ENCODE data around the gene C4orf50. TPM values are rescaled to one million over a fixed set of nuclear protein-coding genes. Genes with fewer than 3 reads are reported as not detected.

The C4orf50 gene
- total and polyA plus RNA-seq, 2 donors: 0.14 to 0.66 TPM

GRCh38 chr4:5870701-5871100 lies 147.5 kb downstream of the C4orf50 start:
- no peak for DNase-seq (ENCODE audit: low read depth in 6 of 9, low spot score in 9 of 9)

GRCh38 chr4:5869966-5870619 lies 148.1 kb downstream of the C4orf50 start:
- WGBS: 82% methylated on average over 14 of the region's 14 CpGs
- Histone ChIP-seq H3K27me3 (ENCODE audit: control insufficient read depth in 2 of 2, insufficient read depth in 1 of 2, low read length in 1 of 2) (no peaks in the 10 kb centered on the region), H3K36me3 (ENCODE audit: control insufficient read depth in 2 of 2, insufficient read depth in 2 of 2, low read length in 1 of 2) (no peaks in the 10 kb centered on the region), H3K9me3 (ENCODE audit: control insufficient read depth in 2 of 2, insufficient read depth in 1 of 2, low read length in 1 of 2) (no peaks in the 10 kb centered on the region), H3K4me1 (ENCODE audit: control insufficient read depth in 2 of 2, insufficient read depth in 2 of 2, low read length in 2 of 2) (no peaks in the 10 kb centered on the region), H3K27ac (ENCODE audit: low read depth in 1 of 2, low read length in 1 of 2) (no peak overlapping the region), H3K4me3 (ENCODE audit: low read length in 2 of 2) (no peak overlapping the region)
- no peak for DNase-seq (ENCODE audit: low read depth in 6 of 9, low spot score in 9 of 9)

More at GRCh38 chr4:5870701-5871100, 147.5 kb downstream of the C4orf50 start:
- Histone ChIP-seq H3K4me1 (ENCODE audit: control insufficient read depth in 2 of 2, insufficient read depth in 2 of 2, low read length in 2 of 2) (no peaks in the 10 kb centered on the region), H3K27me3 (ENCODE audit: control insufficient read depth in 2 of 2, insufficient read depth in 1 of 2, low read length in 1 of 2) (no peaks in the 10 kb centered on the region), H3K36me3 (ENCODE audit: control insufficient read depth in 2 of 2, insufficient read depth in 2 of 2, low read length in 1 of 2) (no peaks in the 10 kb centered on the region), H3K27ac (ENCODE audit: low read depth in 1 of 2, low read length in 1 of 2) (no peak overlapping the region), H3K4me3 (ENCODE audit: low read length in 2 of 2) (no peak overlapping the region), H3K9me3 (ENCODE audit: control insufficient read depth in 2 of 2, insufficient read depth in 1 of 2, low read length in 1 of 2) (no peaks in the 10 kb centered on the region)
- 17% methylated on average over 13 of the region's 13 CpGs for WGBS

GRCh38 chr4:5867866-5868265 lies 150.4 kb downstream of the C4orf50 start:
- Histone ChIP-seq H3K27ac (ENCODE audit: low read depth in 1 of 2, low read length in 1 of 2) (no peak overlapping the region), H3K4me1 (ENCODE audit: control insufficient read depth in 2 of 2, insufficient read depth in 2 of 2, low read length in 2 of 2) (no peaks in the 10 kb centered on the region), H3K9me3 (ENCODE audit: control insufficient read depth in 2 of 2, insufficient read depth in 1 of 2, low read length in 1 of 2) (no peaks in the 10 kb centered on the region), H3K36me3 (ENCODE audit: control insufficient read depth in 2 of 2, insufficient read depth in 2 of 2, low read length in 1 of 2) (no peaks in the 10 kb centered on the region), H3K27me3 (ENCODE audit: control insufficient read depth in 2 of 2, insufficient read depth in 1 of 2, low read length in 1 of 2) (no peaks in the 10 kb centered on the region), H3K4me3 (ENCODE audit: low read length in 2 of 2) (no peak overlapping the region)
- DNase-seq (ENCODE audit: low read depth in 6 of 9, low spot score in 9 of 9): no peak
- over 99% methylated on average over 3 of the region's 3 CpGs for WGBS

GRCh38 chr4:5866841-5867813 lies 151.1 kb downstream of the C4orf50 start:
- Histone ChIP-seq H3K27me3 (ENCODE audit: control insufficient read depth in 2 of 2, insufficient read depth in 1 of 2, low read length in 1 of 2) (no peaks in the 10 kb centered on the region), H3K9me3 (ENCODE audit: control insufficient read depth in 2 of 2, insufficient read depth in 1 of 2, low read length in 1 of 2) (no peaks in the 10 kb centered on the region), H3K4me1 (ENCODE audit: control insufficient read depth in 2 of 2, insufficient read depth in 2 of 2, low read length in 2 of 2) (no peaks in the 10 kb centered on the region), H3K27ac (ENCODE audit: low read depth in 1 of 2, low read length in 1 of 2) (no peak overlapping the region), H3K4me3 (ENCODE audit: low read length in 2 of 2) (no peak overlapping the region), H3K36me3 (ENCODE audit: control insufficient read depth in 2 of 2, insufficient read depth in 2 of 2, low read length in 1 of 2) (no peaks in the 10 kb centered on the region)
- 55% methylated on average over 10 of the region's 10 CpGs for WGBS
- DNase-seq (ENCODE audit: low read depth in 6 of 9, low spot score in 9 of 9): no peak

GRCh38 chr4:5865896-5866599 lies 152.2 kb downstream of the C4orf50 start:
- H3K27ac ChIP-seq (ENCODE audit: low read depth in 1 of 2, low read length in 1 of 2): no peak overlapping the region
- H3K9me3 ChIP-seq (ENCODE audit: control insufficient read depth in 2 of 2, insufficient read depth in 1 of 2, low read length in 1 of 2): no peaks in the 10 kb centered on the region
- H3K36me3 ChIP-seq (ENCODE audit: control insufficient read depth in 2 of 2, insufficient read depth in 2 of 2, low read length in 1 of 2): no peaks in the 10 kb centered on the region
- H3K4me3 ChIP-seq (ENCODE audit: low read length in 2 of 2): no peak overlapping the region
- H3K27me3 ChIP-seq (ENCODE audit: control insufficient read depth in 2 of 2, insufficient read depth in 1 of 2, low read length in 1 of 2): no peaks in the 10 kb centered on the region
- no peaks in the 10 kb centered on the region for H3K4me1 ChIP-seq (ENCODE audit: control insufficient read depth in 2 of 2, insufficient read depth in 2 of 2, low read length in 2 of 2)
- no peak for DNase-seq (ENCODE audit: low read depth in 6 of 9, low spot score in 9 of 9)
- 13% methylated on average over 12 of the region's 12 CpGs for WGBS

- H3K36me3 ChIP-seq (ENCODE audit: control insufficient read depth in 2 of 2, insufficient read depth in 2 of 2, low read length in 1 of 2): no peaks in the 10 kb centered on the region
- WGBS: 56% methylated on average over 15 of the region's 15 CpGs
- no peaks in the 10 kb centered on the region for H3K9me3 ChIP-seq (ENCODE audit: control insufficient read depth in 2 of 2, insufficient read depth in 1 of 2, low read length in 1 of 2)
- H3K4me1 ChIP-seq (ENCODE audit: control insufficient read depth in 2 of 2, insufficient read depth in 2 of 2, low read length in 2 of 2): no peaks in the 10 kb centered on the region
- no peak overlapping the region for H3K4me3 ChIP-seq (ENCODE audit: low read length in 2 of 2)
- DNase-seq (ENCODE audit: low read depth in 6 of 9, low spot score in 9 of 9): no peak
- no peaks in the 10 kb centered on the region for H3K27me3 ChIP-seq (ENCODE audit: control insufficient read depth in 2 of 2, insufficient read depth in 1 of 2, low read length in 1 of 2)
- no peak overlapping the region for H3K27ac ChIP-seq (ENCODE audit: low read depth in 1 of 2, low read length in 1 of 2)
These were observed 154.6 kb downstream of the C4orf50 start for GRCh38 chr4:5863461-5864113.

GRCh38 chr4:5858020-5858769 lies 160.0 kb downstream of the C4orf50 start:
- no peaks in the 10 kb centered on the region for H3K36me3 ChIP-seq (ENCODE audit: control insufficient read depth in 2 of 2, insufficient read depth in 2 of 2, low read length in 1 of 2)
- no peaks in the 10 kb centered on the region for H3K27me3 ChIP-seq (ENCODE audit: control insufficient read depth in 2 of 2, insufficient read depth in 1 of 2, low read length in 1 of 2)
- no peak for DNase-seq (ENCODE audit: low read depth in 6 of 9, low spot score in 9 of 9)
- H3K4me1 ChIP-seq (ENCODE audit: control insufficient read depth in 2 of 2, insufficient read depth in 2 of 2, low read length in 2 of 2): no peaks in the 10 kb centered on the region
- 88% methylated on average over 16 of the region's 16 CpGs for WGBS
- no peak overlapping the region for H3K27ac ChIP-seq (ENCODE audit: low read depth in 1 of 2, low read length in 1 of 2)
- H3K9me3 ChIP-seq (ENCODE audit: control insufficient read depth in 2 of 2, insufficient read depth in 1 of 2, low read length in 1 of 2): no peaks in the 10 kb centered on the region
- H3K4me3 ChIP-seq (ENCODE audit: low read length in 2 of 2): no peak overlapping the region

- WGBS: 86% methylated on average over 2 of the region's 2 CpGs
- Histone ChIP-seq H3K4me3 (ENCODE audit: low read length in 2 of 2) (no peak overlapping the region), H3K36me3 (ENCODE audit: control insufficient read depth in 2 of 2, insufficient read depth in 2 of 2, low read length in 1 of 2) (no peaks in the 10 kb centered on the region), H3K27ac (ENCODE audit: low read depth in 1 of 2, low read length in 1 of 2) (no peak overlapping the region), H3K27me3 (ENCODE audit: control insufficient read depth in 2 of 2, insufficient read depth in 1 of 2, low read length in 1 of 2) (no peaks in the 10 kb centered on the region), H3K9me3 (ENCODE audit: control insufficient read depth in 2 of 2, insufficient read depth in 1 of 2, low read length in 1 of 2) (no peaks in the 10 kb centered on the region), H3K4me1 (ENCODE audit: control insufficient read depth in 2 of 2, insufficient read depth in 2 of 2, low read length in 2 of 2) (no peaks in the 10 kb centered on the region)
- no peak for DNase-seq (ENCODE audit: low read depth in 6 of 9, low spot score in 9 of 9)
These were observed 161.0 kb downstream of the C4orf50 start for GRCh38 chr4:5857199-5857598.
